Stimulated activated CD4-positive, alpha-beta T cell treated with anti-CD3 and anti-CD28 coated beads, TNF-alpha, amount 100 ng/mL, for 24 hours (primary cell): ENCODE measurements around the gene ARHGAP19.

Experiments used
- DNase-seq, 3 experiments: peaks; one replicate each; pipeline ENCODE4 v3.0.0-alpha.2; 2020; ENCODE audit warnings: low read depth in 3 of 3

The ARHGAP19 gene

GRCh38 chr10:97292097-97292861 lies at the start of gene ARHGAP19:
Gene ARHGAP19, minus strand, starts transcription at chr10:97292637. Its CDS starts 10 bp downstream, at chr10:97292627.
- DNase-seq = peak; percentile 85 to 93 (median 92)

- DNase-seq = no peak
Observed at GRCh38 chr10:97341416-97341815, 49.0 kb upstream of the ARHGAP19 start.

- no peak for DNase-seq
Observed at GRCh38 chr10:97338041-97338440, 45.6 kb upstream of the ARHGAP19 start.

GRCh38 chr10:97336942-97337831 lies 44.8 kb upstream of the ARHGAP19 start:
- no peak for DNase-seq

GRCh38 chr10:97336446-97336845 lies 44.0 kb upstream of the ARHGAP19 start:
- no peak for DNase-seq

- DNase-seq = no peak
Observed at GRCh38 chr10:97336006-97336405, 43.6 kb upstream of the ARHGAP19 start.

- DNase-seq = no peak
Observed at GRCh38 chr10:97335188-97335619, 42.8 kb upstream of the ARHGAP19 start.

- peak; percentile 67 to 86 (median 73) for DNase-seq
Observed at GRCh38 chr10:97334370-97335175, 42.1 kb upstream of the ARHGAP19 start, which contains the start of gene FRAT2. Gene FRAT2, minus strand, starts transcription at chr10:97334729. Its CDS starts 157 bp downstream, at chr10:97334572.

- DNase-seq = peak in 1 of 3 experiments; percentile 36
Observed at GRCh38 chr10:97333601-97334369, 41.3 kb upstream of the ARHGAP19 start.

- no peak for DNase-seq
Observed at GRCh38 chr10:97333351-97333600, 40.8 kb upstream of the ARHGAP19 start.

GRCh38 chr10:97332591-97333350 lies 40.3 kb upstream of the ARHGAP19 start:
- no peak for DNase-seq

GRCh38 chr10:97331153-97331703 lies 38.8 kb upstream of the ARHGAP19 start:
- DNase-seq = no peak

- DNase-seq = no peak
Observed at GRCh38 chr10:97329766-97330165, 37.3 kb upstream of the ARHGAP19 start.

GRCh38 chr10:97328646-97329453 lies 36.4 kb upstream of the ARHGAP19 start:
- DNase-seq = no peak

GRCh38 chr10:97327348-97328294 lies 35.2 kb upstream of the ARHGAP19 start:
- DNase-seq = no peak

GRCh38 chr10:97325754-97326153 lies 33.3 kb upstream of the ARHGAP19 start:
- DNase-seq = no peak

- DNase-seq = no peak
Observed at GRCh38 chr10:97323501-97323900, 31.1 kb upstream of the ARHGAP19 start.

- no peak for DNase-seq
Observed at GRCh38 chr10:97321804-97322190, 29.4 kb upstream of the ARHGAP19 start.
